Caco-2 (cell line): ENCODE results near the gene SP6. TPM values are rescaled to one million over a fixed set of nuclear protein-coding genes. Genes with fewer than 3 reads are reported as not detected.
A peak's percentile ranks its signal among the peaks of the same experiment; 100 is the strongest.

ENCODE experiments used
- BruUV-seq: library from RNA; stranded (reverse); fragments of 400-500 nt; replicated peaks from 2 replicates; lab custom pipeline; 2021; lab: Mats Ljungman, UMichigan
- CTCF ChIA-PET: fragments of 300-600 bp; sonication (Branson Sonifier 250); formaldehyde crosslinking; loops from one replicate; lab custom pipeline; 2022; ENCODE audit warnings: antibody characterized with exemption; lab: Charles Lee
- POLR2A ChIA-PET: fragments of 300-600 bp; sonication (Branson Sonifier 250); formaldehyde crosslinking; loops from one replicate; lab custom pipeline; 2022; ENCODE audit warnings: antibody characterized with exemption; lab: Charles Lee
- DNase-seq, 2 experiments: peaks; one replicate each; pipeline versions ENCODE4 v3.0.0 to v3.0.0-alpha.2; 2020 to 2022
- H3K27me3 ChIP-seq: replicated peaks from 2 replicates; pipeline ENCODE4 v1.6.0; 2011; ENCODE audit warnings: low read length; ENCODE audit not compliant: control insufficient read depth, insufficient read depth
- H3K36me3 ChIP-seq: 2 replicates; pipeline ENCODE4 v1.5.1; 2011; ENCODE audit warnings: low read length; ENCODE audit not compliant: control insufficient read depth, insufficient read depth
- H3K4me1 ChIP-seq: fragments of 250-450 bp; sonication (Bioruptor Pico); 2 replicates; pipeline ENCODE4 v1.5.1; 2020; ENCODE audit warnings: mild to moderate bottlenecking
- H3K4me3 ChIP-seq: 2 replicates; pipeline ENCODE4 v1.5.1; 2011; ENCODE audit warnings: low read depth, mild to moderate bottlenecking, control low read depth, low read length
- H3K9me3 ChIP-seq: fragments of 250-450 bp; sonication (Bioruptor Pico); 2 replicates; pipeline ENCODE4 v1.5.1; 2020; ENCODE audit warnings: mild to moderate bottlenecking, moderate library complexity
- H3K27ac Mint-ChIP-seq: one replicate; pipeline ENCODE4 v1.8.0; 2022; ENCODE audit warnings: mixed read lengths; ENCODE audit not compliant: unreplicated experiment
- H3K27me3 Mint-ChIP-seq: one replicate; pipeline ENCODE4 v1.8.0; 2022; ENCODE audit warnings: mixed read lengths; ENCODE audit not compliant: insufficient read depth, unreplicated experiment
- H3K36me3 Mint-ChIP-seq: one replicate; pipeline ENCODE4 v1.8.0; 2022; ENCODE audit warnings: mild to moderate bottlenecking, mixed read lengths; ENCODE audit not compliant: insufficient read depth, unreplicated experiment
- H3K4me1 Mint-ChIP-seq: one replicate; pipeline ENCODE4 v1.8.0; 2022; ENCODE audit warnings: low read depth, mixed read lengths; ENCODE audit not compliant: unreplicated experiment
- H3K4me3 Mint-ChIP-seq: one replicate; pipeline ENCODE4 v1.8.0; 2022; ENCODE audit warnings: mild to moderate bottlenecking, moderate library complexity, mixed read lengths; ENCODE audit not compliant: unreplicated experiment
- H3K9me3 Mint-ChIP-seq: one replicate; pipeline ENCODE4 v1.8.0; 2022; ENCODE audit warnings: mixed read lengths; ENCODE audit not compliant: unreplicated experiment
- intact Hi-C: fragments of 100-400 bp; cut with micrococcal nuclease; formaldehyde crosslinking; loops from one replicate; pipeline ENCODE4 v1.10.0; 2022; ENCODE audit not compliant: unreplicated experiment
- total RNA-seq: library from RNA; stranded (reverse); gene quantifications from 2 replicates; pipeline ENCODE4 v1.2.3, GENCODE V29; 2022
- TF ChIP-seq, protein P1 (sequence below), 2 experiments: fragments of 200-600 bp in 1 of 2; IDR thresholded peaks; 1 replicate in 1 of 2; 2 replicates in 1 of 2; pipeline versions ENCODE4 v1.5.1 to v1.8.0; 2011 to 2022; ENCODE audit warnings: antibody characterized with exemption in 1 of 2, control low read depth in 1 of 2, inconsistent platforms in 1 of 2, low read depth in 1 of 2, low read length in 1 of 2, mild to moderate bottlenecking in 1 of 2, moderate library complexity in 1 of 2; ENCODE audit not compliant: insufficient read depth in 1 of 2, severe bottlenecking in 1 of 2, unreplicated experiment in 1 of 2

The SP6 gene
- total RNA-seq, 1 experiment from 2014 or later = 25.0 TPM

- H3K4me1 ChIP-seq = peaks cover 47% of the 10 kb centered on the region
- Mint-ChIP-seq H3K27me3 (no peaks in the 10 kb centered on the region), H3K4me1 (peaks cover 44% of the 10 kb centered on the region), H3K4me3 (peak overlapping the region; percentile 80), H3K9me3 (no peaks in the 10 kb centered on the region), H3K27ac (peak overlapping the region; percentile 76), H3K36me3 (peaks cover 10% of the 10 kb centered on the region)
- intact Hi-C loops = loop anchor here (2.0 kb wide), 1 partner anchor 131 kb away; the partner anchor contains the start of gene CDK5RAP3
- H3K36me3 ChIP-seq = peaks cover 16% of the 10 kb centered on the region
- H3K9me3 ChIP-seq = no peaks in the 10 kb centered on the region
- TF ChIP-seq, protein P1, sequence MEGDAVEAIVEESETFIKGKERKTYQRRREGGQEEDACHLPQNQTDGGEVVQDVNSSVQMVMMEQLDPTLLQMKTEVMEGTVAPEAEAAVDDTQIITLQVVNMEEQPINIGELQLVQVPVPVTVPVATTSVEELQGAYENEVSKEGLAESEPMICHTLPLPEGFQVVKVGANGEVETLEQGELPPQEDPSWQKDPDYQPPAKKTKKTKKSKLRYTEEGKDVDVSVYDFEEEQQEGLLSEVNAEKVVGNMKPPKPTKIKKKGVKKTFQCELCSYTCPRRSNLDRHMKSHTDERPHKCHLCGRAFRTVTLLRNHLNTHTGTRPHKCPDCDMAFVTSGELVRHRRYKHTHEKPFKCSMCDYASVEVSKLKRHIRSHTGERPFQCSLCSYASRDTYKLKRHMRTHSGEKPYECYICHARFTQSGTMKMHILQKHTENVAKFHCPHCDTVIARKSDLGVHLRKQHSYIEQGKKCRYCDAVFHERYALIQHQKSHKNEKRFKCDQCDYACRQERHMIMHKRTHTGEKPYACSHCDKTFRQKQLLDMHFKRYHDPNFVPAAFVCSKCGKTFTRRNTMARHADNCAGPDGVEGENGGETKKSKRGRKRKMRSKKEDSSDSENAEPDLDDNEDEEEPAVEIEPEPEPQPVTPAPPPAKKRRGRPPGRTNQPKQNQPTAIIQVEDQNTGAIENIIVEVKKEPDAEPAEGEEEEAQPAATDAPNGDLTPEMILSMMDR (IDR thresholded peaks at IDR 0.05; ENCODE audit: insufficient read depth in 1 of 2, low read depth in 1 of 2, low read length in 1 of 2, severe bottlenecking in 1 of 2, unreplicated experiment in 1 of 2) = no peak
- ChIA-PET POLR2A (interaction anchor here (0.6 to 2.0 kb wide), 9 partner anchors 9 to 268 kb away, joined by 3 to 25 read pairs (median 7); partner anchors contain the start of genes LRRC46, MRPL10, PNPO and SNX11), CTCF (interaction anchor here (0.6 to 14.0 kb wide), 24 partner anchors 9 to 185 kb away, joined by 3 to 904 read pairs (median 6); partner anchors contain the start of genes CDK5RAP3, LRRC46, MRPL10 and OSBPL7)
- peak overlapping the region; percentile 63 for H3K4me3 ChIP-seq
- BruUV-seq = no TSS peak
- DNase-seq = no peak
- no peaks in the 10 kb centered on the region for H3K27me3 ChIP-seq
These were observed 10.8 kb downstream of the SP6 start for GRCh38 chr17:47840001-47840741.

DNA sequence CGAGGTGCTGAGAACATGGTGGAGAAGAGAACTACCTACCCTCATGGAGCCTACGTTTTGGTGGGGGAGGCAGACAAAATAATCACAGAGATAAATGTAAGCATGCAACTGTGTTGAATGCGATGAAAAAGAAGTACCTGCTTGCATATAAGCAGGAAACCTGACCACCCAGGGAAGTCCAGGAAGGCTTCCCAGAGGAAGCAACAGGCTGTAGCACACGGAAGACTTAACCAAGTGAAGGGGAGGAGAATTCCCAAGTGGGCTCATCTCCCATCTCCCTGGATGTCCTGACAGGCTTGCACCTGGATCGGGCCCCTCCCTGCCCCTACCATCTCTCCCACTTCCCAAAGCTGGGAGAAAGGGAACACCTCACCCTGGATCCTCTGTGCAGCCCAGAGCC lies 11.9 kb downstream of the SP6 start:
- no peaks in the 10 kb centered on the region for H3K9me3 Mint-ChIP-seq
- ChIA-PET CTCF (interaction anchor here (14.0 kb wide), 1 partner anchor 49 kb away, joined by 904 read pairs; the partner anchor contains the start of gene SP2), POLR2A (no interaction called here)
- Histone ChIP-seq H3K4me3 (no peak overlapping the region), H3K36me3 (peaks cover 16% of the 10 kb centered on the region), H3K4me1 (peaks cover 37% of the 10 kb centered on the region), H3K27me3 (no peaks in the 10 kb centered on the region), H3K9me3 (no peaks in the 10 kb centered on the region)
- no TSS peak for BruUV-seq
- TF ChIP-seq, protein P1 (IDR thresholded peaks at IDR 0.05; ENCODE audit: insufficient read depth in 1 of 2, low read depth in 1 of 2, low read length in 1 of 2, severe bottlenecking in 1 of 2, unreplicated experiment in 1 of 2) = no peak
- H3K4me1 Mint-ChIP-seq = peaks cover 38% of the 10 kb centered on the region
- H3K27me3 Mint-ChIP-seq = no peaks in the 10 kb centered on the region
- no peak overlapping the region for H3K27ac Mint-ChIP-seq
- peak overlapping the region; percentile 80 for H3K4me3 Mint-ChIP-seq
- intact Hi-C loops = loop anchor here (10.0 kb wide), 1 partner anchor 266 kb away; the partner anchor contains the start of genes CBX1 and SNX11
- H3K36me3 Mint-ChIP-seq = peaks cover 10% of the 10 kb centered on the region
- DNase-seq = no peak

- TF ChIP-seq, protein P1 (IDR thresholded peaks at IDR 0.05; ENCODE audit: insufficient read depth in 1 of 2, low read depth in 1 of 2, low read length in 1 of 2, severe bottlenecking in 1 of 2, unreplicated experiment in 1 of 2) = no peak
- H3K4me1 Mint-ChIP-seq = peaks cover 34% of the 10 kb centered on the region
- H3K27ac Mint-ChIP-seq = no peak overlapping the region
- no peaks in the 10 kb centered on the region for H3K9me3 ChIP-seq
- ChIA-PET POLR2A (no interaction called here), CTCF (interaction anchor here (0.5 to 14.0 kb wide), 2 partner anchors 37 to 50 kb away, joined by 3 to 904 read pairs; partner anchors contain the start of gene SP2)
- no peak overlapping the region for H3K4me3 Mint-ChIP-seq
- peaks cover 32% of the 10 kb centered on the region for H3K4me1 ChIP-seq
- intact Hi-C loops = loop anchor here (10.0 kb wide), 1 partner anchor 266 kb away; the partner anchor contains the start of genes CBX1 and SNX11
- DNase-seq = no peak
- BruUV-seq = no TSS peak
- peaks cover 16% of the 10 kb centered on the region for H3K36me3 ChIP-seq
- peaks cover 10% of the 10 kb centered on the region for H3K36me3 Mint-ChIP-seq
- H3K4me3 ChIP-seq = no peak overlapping the region
- H3K27me3 Mint-ChIP-seq = no peaks in the 10 kb centered on the region
- H3K9me3 Mint-ChIP-seq = no peaks in the 10 kb centered on the region
- no peaks in the 10 kb centered on the region for H3K27me3 ChIP-seq
These were observed 12.3 kb downstream of the SP6 start for GRCh38 chr17:47838636-47839035.
